ENCODE data around the gene PTPRJ. TPM values are rescaled to one million over a fixed set of nuclear protein-coding genes. Genes with fewer than 3 reads are reported as not detected.
A peak's percentile ranks its signal among the peaks of the same experiment; 100 is the strongest.

The PTPRJ gene
- total RNA-seq, 1 experiment from 2014 or later: 10.5 TPM

- H3K36me3 ChIP-seq (ENCODE audit: low read depth, low read length): no peaks in the 10 kb centered on the region
- CTCF ChIA-PET: interaction anchor here (0.6 to 1.6 kb wide), 4 partner anchors 44 to 173 kb away, joined by 3 to 6 read pairs (median 4); no protein-coding TSS in a partner anchor
- intact Hi-C loops (cut with micrococcal nuclease): loop anchor here (5.0 kb wide), 1 partner anchor 250 kb away; no protein-coding TSS in a partner anchor
- DNase-seq (peak; percentile 66), ATAC-seq (peak; percentile 43)
- POLR2A ChIA-PET (ENCODE audit: unreplicated experiment): no interaction called here
- TF ChIP-seq EZH2 (IDR thresholded peaks at IDR 0.05; ENCODE audit: low read length, unreplicated experiment) (no peak), EZH2phosphoT487 (IDR thresholded peaks at IDR 0.05; ENCODE audit: borderline replicate concordance, low read length) (no peak), CTCF (conservative IDR thresholded peaks at IDR 0.05; ENCODE audit: low read depth, low read length) (no peak)
- peak overlapping the region; percentile 18; the same call in 1 of the 2 replicates for H3K4me2 ChIP-seq (ENCODE audit: low read length)
- no peaks in the 10 kb centered on the region for H3K27me3 ChIP-seq (ENCODE audit: low read length)
- no peaks in the 10 kb centered on the region for H3K9me3 ChIP-seq (ENCODE audit: low read length)
- BruUV-seq (replicated peaks): no TSS peak
- no peak overlapping the region for H3K4me3 ChIP-seq (ENCODE audit: low read length)
- H3F3A ChIP-seq (ENCODE audit: low read length, unreplicated experiment): no peaks in the 10 kb centered on the region
- H3K79me2 ChIP-seq (ENCODE audit: low read length): peaks cover 53% of the 10 kb centered on the region
- no peaks in the 10 kb centered on the region for H4K20me1 ChIP-seq (ENCODE audit: low read length)
- peaks cover 31% of the 10 kb centered on the region for H3K4me1 ChIP-seq (ENCODE audit: insufficient read depth, low read length)
- no peak overlapping the region for H3K9ac ChIP-seq (ENCODE audit: low read length)
- H3K27ac ChIP-seq (ENCODE audit: low read length): peak overlapping the region; percentile 72
- H3K9me2 ChIP-seq (replicated peaks; ENCODE audit: low read length): no peaks in the 10 kb centered on the region
- no peak overlapping the region for H2AFZ ChIP-seq (ENCODE audit: low read length)
Observed at GRCh38 chr11:48107188-48107704, 126.9 kb downstream of the PTPRJ start.

GRCh38 chr11:48108231-48109045 lies 128.1 kb downstream of the PTPRJ start:
- H3K9me2 ChIP-seq (replicated peaks; ENCODE audit: low read length): no peaks in the 10 kb centered on the region
- POLR2A ChIA-PET (ENCODE audit: unreplicated experiment): no interaction called here
- peaks cover 31% of the 10 kb centered on the region for H3K4me1 ChIP-seq (ENCODE audit: insufficient read depth, low read length)
- no peaks in the 10 kb centered on the region for H4K20me1 ChIP-seq (ENCODE audit: low read length)
- H3K36me3 ChIP-seq (ENCODE audit: low read depth, low read length): peaks cover 7% of the 10 kb centered on the region; the same call in 1 of the 2 replicates
- peak overlapping the region; percentile 22; the same call in 1 of the 2 replicates for H3K9ac ChIP-seq (ENCODE audit: low read length)
- intact Hi-C loops (cut with micrococcal nuclease): loop anchor here (1.0 to 5.0 kb wide), 3 partner anchors 16 to 251 kb away; no protein-coding TSS in a partner anchor
- H3F3A ChIP-seq (ENCODE audit: low read length, unreplicated experiment): no peaks in the 10 kb centered on the region
- ATAC-seq: no peak
- no peak for DNase-seq
- no peaks in the 10 kb centered on the region for H3K27me3 ChIP-seq (ENCODE audit: low read length)
- peaks cover 44% of the 10 kb centered on the region for H3K79me2 ChIP-seq (ENCODE audit: low read length)
- H3K27ac ChIP-seq (ENCODE audit: low read length): peak overlapping the region; percentile 72
- H3K4me3 ChIP-seq (ENCODE audit: low read length): no peak overlapping the region
- H3K4me2 ChIP-seq (ENCODE audit: low read length): no peak overlapping the region
- no TSS peak for BruUV-seq (replicated peaks)
- TF ChIP-seq CTCF (conservative IDR thresholded peaks at IDR 0.05; ENCODE audit: low read depth, low read length): no peak
- no peak for TF ChIP-seq EZH2 (IDR thresholded peaks at IDR 0.05; ENCODE audit: low read length, unreplicated experiment)
- no peak for TF ChIP-seq EZH2phosphoT487 (IDR thresholded peaks at IDR 0.05; ENCODE audit: borderline replicate concordance, low read length)
- CTCF ChIA-PET: interaction anchor here (0.6 to 1.6 kb wide), 9 partner anchors 14 to 176 kb away, joined by 3 to 19 read pairs (median 4); partner anchors contain the start of gene PTPRJ
- no peaks in the 10 kb centered on the region for H3K9me3 ChIP-seq (ENCODE audit: low read length)
- no peak overlapping the region for H2AFZ ChIP-seq (ENCODE audit: low read length)
